Body of pancreas (tissue), 4 donors: ENCODE data around the gene RBM26.

ENCODE experiments used
- POLR2A ChIP-seq, 3 donors: fragments of 450-650 bp; IDR thresholded peaks; one replicate each; pipeline ENCODE4 v1.6.1; 2016; ENCODE audit warnings: antibody characterized with exemption in 3 of 3, mild to moderate bottlenecking in 2 of 3
- TF ChIP-seq, protein P1 (sequence below), 7 experiments: fragments of 450-650 bp in 4 of 7; fragments of 200-600 bp in 3 of 7; sonication (generic) in 3 of 7; IDR thresholded peaks; one replicate each; pipeline ENCODE4 v1.5.1; 2016 to 2019; ENCODE audit warnings: antibody characterized with exemption in 7 of 7

DNA sequence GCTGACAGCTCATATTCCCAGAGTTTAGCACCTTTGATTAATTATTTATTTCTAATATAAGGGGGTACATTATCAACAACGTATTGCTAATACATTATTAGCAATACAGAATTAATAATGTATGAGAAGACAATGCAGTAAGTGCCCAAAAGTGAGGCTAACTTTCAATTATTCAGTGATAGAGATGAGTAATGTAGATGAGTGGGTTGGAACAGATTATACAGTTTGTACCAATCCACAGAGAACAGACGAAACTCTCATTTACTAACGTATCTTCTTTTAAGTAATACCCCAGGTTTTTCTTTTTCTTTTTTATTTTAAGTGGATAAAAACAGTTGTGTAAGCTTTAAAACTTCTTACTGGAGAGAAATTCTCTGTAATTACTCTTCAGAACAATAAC, 36.7 kb upstream of the RBM26 start:
- TF ChIP-seq, protein P1, sequence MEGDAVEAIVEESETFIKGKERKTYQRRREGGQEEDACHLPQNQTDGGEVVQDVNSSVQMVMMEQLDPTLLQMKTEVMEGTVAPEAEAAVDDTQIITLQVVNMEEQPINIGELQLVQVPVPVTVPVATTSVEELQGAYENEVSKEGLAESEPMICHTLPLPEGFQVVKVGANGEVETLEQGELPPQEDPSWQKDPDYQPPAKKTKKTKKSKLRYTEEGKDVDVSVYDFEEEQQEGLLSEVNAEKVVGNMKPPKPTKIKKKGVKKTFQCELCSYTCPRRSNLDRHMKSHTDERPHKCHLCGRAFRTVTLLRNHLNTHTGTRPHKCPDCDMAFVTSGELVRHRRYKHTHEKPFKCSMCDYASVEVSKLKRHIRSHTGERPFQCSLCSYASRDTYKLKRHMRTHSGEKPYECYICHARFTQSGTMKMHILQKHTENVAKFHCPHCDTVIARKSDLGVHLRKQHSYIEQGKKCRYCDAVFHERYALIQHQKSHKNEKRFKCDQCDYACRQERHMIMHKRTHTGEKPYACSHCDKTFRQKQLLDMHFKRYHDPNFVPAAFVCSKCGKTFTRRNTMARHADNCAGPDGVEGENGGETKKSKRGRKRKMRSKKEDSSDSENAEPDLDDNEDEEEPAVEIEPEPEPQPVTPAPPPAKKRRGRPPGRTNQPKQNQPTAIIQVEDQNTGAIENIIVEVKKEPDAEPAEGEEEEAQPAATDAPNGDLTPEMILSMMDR (IDR thresholded peaks at IDR 0.05): no peak
- TF ChIP-seq POLR2A (IDR thresholded peaks at IDR 0.05): no peak
